Pulmonary artery endothelial cell (primary cell): Measurements from ENCODE around the gene GAB2. TPM values are rescaled to one million over a fixed set of nuclear protein-coding genes. Genes with fewer than 3 reads are reported as not detected.
"Not testable (repeated sequence)": the region's sequence is repeated elsewhere in the genome, so short reads cannot be mapped to it uniquely, and the experiment has no call there.

ENCODE experiments used
- DNase-seq: peaks from one replicate; pipeline ENCODE4 v3.0.0-alpha.2; 2011; ENCODE audit warnings: low read depth, low spot score
- total RNA-seq: library from RNA; depleted of rRNA; stranded (reverse); fragments of >200 nt; gene quantifications from 2 replicates; pipeline ENCODE4 v1.2.3, GENCODE V29; 2014

Gene GAB2
- total RNA-seq, 1 donor from 2014 or later, result 19.6 TPM

- peak; percentile 94 for DNase-seq
Measured at GRCh38 chr11:78188286-78189173, 229.1 kb downstream of the GAB2 start, which contains the start of the genes KCTD21 and USP35. KCTD21 (minus strand) TSS chr11:78188626; CDS start chr11:78174554, 14,072 bp downstream. USP35 (plus strand) TSS chr11:78188919; CDS start chr11:78196246, 7,327 bp downstream.

GRCh38 chr11:78187366-78188285 is 230.0 kb downstream of the GAB2 start:
- no peak for DNase-seq

- no peak for DNase-seq
Measured at GRCh38 chr11:78181185-78181584, 236.4 kb downstream of the GAB2 start.

GRCh38 chr11:78180751-78181150 is 236.9 kb downstream of the GAB2 start:
- DNase-seq, result no peak

GRCh38 chr11:78179459-78180071 is 238.1 kb downstream of the GAB2 start:
- DNase-seq, result no peak

GRCh38 chr11:78177216-78177615 is 240.4 kb downstream of the GAB2 start:
- DNase-seq, result no peak

GRCh38 chr11:78176605-78177141 is 240.9 kb downstream of the GAB2 start:
- no peak for DNase-seq

GRCh38 chr11:78175862-78176261 is 241.8 kb downstream of the GAB2 start:
- DNase-seq, result not testable (repeated sequence)

GRCh38 chr11:78171951-78172350 is 245.7 kb downstream of the GAB2 start:
- DNase-seq, result no peak

- no peak for DNase-seq
Measured at GRCh38 chr11:78170874-78171549, 246.6 kb downstream of the GAB2 start.

- DNase-seq, result no peak
Measured at GRCh38 chr11:78170413-78170812, 247.2 kb downstream of the GAB2 start.

- DNase-seq, result no peak
Measured at GRCh38 chr11:78168539-78169477, 248.8 kb downstream of the GAB2 start.

GRCh38 chr11:78166855-78167469 is 250.7 kb downstream of the GAB2 start:
- no peak for DNase-seq

Other genes with a start within 250 kb of the GAB2 start
- 4.4 and 10.7 TPM in 2 replicates for gene KCTD21, start 229.2 kb downstream of the GAB2 start, total RNA-seq
- 5.3 and 6.4 TPM in 2 replicates for gene USP35, start 228.9 kb downstream of the GAB2 start, total RNA-seq
- 15.0 and 21.4 TPM in 2 replicates for gene NARS2, start 157.0 kb upstream of the GAB2 start, total RNA-seq